HT-29 (cell line): ENCODE measurements around the gene AGPS. TPM values are rescaled to one million over a fixed set of nuclear protein-coding genes. Genes with fewer than 3 reads are reported as not detected.
"Not testable (repeated sequence)": the region's sequence is repeated elsewhere in the genome, so short reads cannot be mapped to it uniquely, and the experiment has no call there.

Source experiments
- DNase-seq: peaks from one replicate; pipeline ENCODE4 v3.0.0-alpha.2; 2015; ENCODE audit warnings: low spot score
- total RNA-seq: library from RNA; depleted of rRNA; stranded (reverse); fragments of >200 nt; shearing (Covaris generic); gene quantifications from 2 replicates; pipeline ENCODE4 v1.2.3, GENCODE V29; 2014

The AGPS gene
- total RNA-seq, 1 experiment from 2014 or later = 121 TPM

- no peak for DNase-seq
Measured at GRCh38 chr2:177550264-177551200, 158.0 kb downstream of the AGPS start.

- DNase-seq = not testable (repeated sequence)
Measured at GRCh38 chr2:177551360-177551759, 158.8 kb downstream of the AGPS start.

GRCh38 chr2:177551989-177552421 lies 159.4 kb downstream of the AGPS start:
- peak; percentile 46 for DNase-seq

- DNase-seq = peak; percentile 92
Measured at GRCh38 chr2:177552422-177553175, 160.0 kb downstream of the AGPS start.

GRCh38 chr2:177553176-177553884 lies 160.8 kb downstream of the AGPS start:
- DNase-seq = peak; percentile 58

- DNase-seq = no peak
Measured at GRCh38 chr2:177554365-177554764, 161.8 kb downstream of the AGPS start.

- DNase-seq = no peak
Measured at GRCh38 chr2:177556153-177556552, 163.6 kb downstream of the AGPS start.

- DNase-seq = no peak
Measured at GRCh38 chr2:177557794-177558193, 165.2 kb downstream of the AGPS start.

- DNase-seq = no peak
Measured at GRCh38 chr2:177559638-177560037, 167.1 kb downstream of the AGPS start.

- no peak for DNase-seq
Measured at GRCh38 chr2:177568390-177568789, 175.8 kb downstream of the AGPS start.

- DNase-seq = no peak
Measured at GRCh38 chr2:177568893-177569292, 176.3 kb downstream of the AGPS start.

- no peak for DNase-seq
Measured at GRCh38 chr2:177572236-177572671, 179.7 kb downstream of the AGPS start.

- DNase-seq = no peak
Measured at GRCh38 chr2:177573120-177573519, 180.5 kb downstream of the AGPS start.

- DNase-seq = no peak
Measured at GRCh38 chr2:177574356-177574755, 181.8 kb downstream of the AGPS start.

- no peak for DNase-seq
Measured at GRCh38 chr2:177575358-177575757, 182.8 kb downstream of the AGPS start.

GRCh38 chr2:177577075-177577474 lies 184.5 kb downstream of the AGPS start:
- DNase-seq = no peak

- DNase-seq = no peak
Measured at GRCh38 chr2:177578454-177578853, 185.9 kb downstream of the AGPS start.

GRCh38 chr2:177579486-177580036 lies 187.0 kb downstream of the AGPS start:
- DNase-seq = no peak

GRCh38 chr2:177582000-177582399 lies 189.4 kb downstream of the AGPS start:
- no peak for DNase-seq

- DNase-seq = no peak
Measured at GRCh38 chr2:177584030-177584692, 191.6 kb downstream of the AGPS start.
